ENCODE data around the gene RIC1.

- TF ChIP-seq CTCF (IDR thresholded peaks at IDR 0.05) (peak; percentile 17 to 45 (median 32)), POLR2A (IDR thresholded peaks at IDR 0.05) (no peak)
Observed at GRCh38 chr9:5714501-5715401, 85.8 kb downstream of the RIC1 start.

Data from adrenal gland (tissue), 5 donors.